CD4-positive, alpha-beta memory T cell (primary cell): ENCODE data around the gene NYNRIN. TPM values are rescaled to one million over a fixed set of nuclear protein-coding genes. Genes with fewer than 3 reads are reported as not detected.
A peak's percentile ranks its signal among the peaks of the same experiment; 100 is the strongest.
"Not testable (repeated sequence)": the region's sequence is repeated elsewhere in the genome, so short reads cannot be mapped to it uniquely, and the experiment has no call there.

ENCODE experiments used
- CTCF ChIA-PET: fragments of 350-600 bp; sonication (Branson Sonifier 250); formaldehyde crosslinking; loops from one replicate; lab custom pipeline; 2021; ENCODE audit warnings: inconsistent platforms; ENCODE audit not compliant: partially characterized antibody; lab: Charles Lee
- POLR2A ChIA-PET: fragments of 350-600 bp; sonication (Branson Sonifier 250); formaldehyde crosslinking; loops from one replicate; lab custom pipeline; 2021; ENCODE audit not compliant: partially characterized antibody; lab: Charles Lee
- DNase-seq, 5 donors: peaks; one replicate each; pipeline versions ENCODE4 v3.0.0 to v3.0.0-alpha.2; 2020 to 2022; ENCODE audit warnings: mixed read lengths in 1 of 5
- H3K27ac ChIP-seq: one replicate; pipeline ENCODE4 v1.7.0; 2013; ENCODE audit warnings: low read depth, low read length
- H3K27me3 ChIP-seq: 2 replicates; pipeline ENCODE4 v1.7.0; 2013; ENCODE audit warnings: mild to moderate bottlenecking, low read length, moderate library complexity; ENCODE audit not compliant: insufficient read depth
- H3K36me3 ChIP-seq: 2 replicates; pipeline ENCODE4 v1.7.0; 2013; ENCODE audit warnings: mild to moderate bottlenecking, low read length, moderate library complexity; ENCODE audit not compliant: insufficient read depth
- H3K4me1 ChIP-seq: 2 replicates; pipeline ENCODE4 v1.7.0; 2013; ENCODE audit warnings: mild to moderate bottlenecking, low read length, moderate library complexity; ENCODE audit not compliant: insufficient read depth
- H3K4me3 ChIP-seq, 2 donors: one replicate each; pipeline ENCODE4 v1.7.0; 2013; ENCODE audit warnings: low read length in 2 of 2, mild to moderate bottlenecking in 1 of 2
- H3K9me3 ChIP-seq, 2 donors: one replicate each; pipeline ENCODE4 v1.7.0; 2013; ENCODE audit warnings: low read length in 2 of 2, control low read depth in 1 of 2; ENCODE audit not compliant: control insufficient read depth in 1 of 2
- H3K27ac Mint-ChIP-seq, 7 donors: one replicate each; pipeline ENCODE4 v1.8.0; 2020 to 2021; ENCODE audit warnings: mixed read lengths in 7 of 7, mild to moderate bottlenecking in 6 of 7, inconsistent platforms in 3 of 7, moderate library complexity in 3 of 7
- H3K27me3 Mint-ChIP-seq, 2 donors: one replicate each; pipeline ENCODE4 v1.8.0; 2020 to 2021; ENCODE audit warnings: mixed read lengths in 2 of 2
- H3K36me3 Mint-ChIP-seq, 2 donors: one replicate each; pipeline ENCODE4 v1.8.0; 2020 to 2021; ENCODE audit warnings: mixed read lengths in 2 of 2, inconsistent platforms in 1 of 2, mild to moderate bottlenecking in 1 of 2
- H3K4me1 Mint-ChIP-seq, 4 donors: one replicate each; pipeline ENCODE4 v1.8.0; 2020 to 2021; ENCODE audit warnings: mixed read lengths in 4 of 4, mild to moderate bottlenecking in 1 of 4
- H3K4me3 Mint-ChIP-seq, 8 donors: one replicate each; pipeline ENCODE4 v1.8.0; 2020 to 2021; ENCODE audit warnings: mixed read lengths in 8 of 8, mild to moderate bottlenecking in 7 of 8, moderate library complexity in 6 of 8, inconsistent platforms in 3 of 8
- H3K9me3 Mint-ChIP-seq, 8 donors: one replicate each; pipeline ENCODE4 v1.8.0; 2020 to 2021; ENCODE audit warnings: mixed read lengths in 8 of 8, mild to moderate bottlenecking in 5 of 8, inconsistent platforms in 3 of 8, moderate library complexity in 1 of 8
- intact Hi-C: fragments of 100-400 bp; cut with micrococcal nuclease; formaldehyde crosslinking; loops from one replicate; pipeline ENCODE4 v1.15.1; 2023
- polyA plus RNA-seq, 2 donors: library from polyadenylated mRNA; unstranded; fragments of 300-500 nt; fragmentation: Illumina TruSeq; gene quantifications; one replicate each; pipeline ENCODE4 v1.2.3, GENCODE V29; 2021
- total RNA-seq, 2 experiments: library from RNA; stranded (reverse); gene quantifications; one replicate each; pipeline ENCODE4 v1.2.3, GENCODE V29; 2021

The NYNRIN gene
- under 1 TPM in 1 of 2 experiments, not detected in 1; 0.32 TPM for total RNA-seq
- under 1 TPM in 1 of 2 donors, not detected in 1; 0.02 TPM for polyA plus RNA-seq

DNA sequence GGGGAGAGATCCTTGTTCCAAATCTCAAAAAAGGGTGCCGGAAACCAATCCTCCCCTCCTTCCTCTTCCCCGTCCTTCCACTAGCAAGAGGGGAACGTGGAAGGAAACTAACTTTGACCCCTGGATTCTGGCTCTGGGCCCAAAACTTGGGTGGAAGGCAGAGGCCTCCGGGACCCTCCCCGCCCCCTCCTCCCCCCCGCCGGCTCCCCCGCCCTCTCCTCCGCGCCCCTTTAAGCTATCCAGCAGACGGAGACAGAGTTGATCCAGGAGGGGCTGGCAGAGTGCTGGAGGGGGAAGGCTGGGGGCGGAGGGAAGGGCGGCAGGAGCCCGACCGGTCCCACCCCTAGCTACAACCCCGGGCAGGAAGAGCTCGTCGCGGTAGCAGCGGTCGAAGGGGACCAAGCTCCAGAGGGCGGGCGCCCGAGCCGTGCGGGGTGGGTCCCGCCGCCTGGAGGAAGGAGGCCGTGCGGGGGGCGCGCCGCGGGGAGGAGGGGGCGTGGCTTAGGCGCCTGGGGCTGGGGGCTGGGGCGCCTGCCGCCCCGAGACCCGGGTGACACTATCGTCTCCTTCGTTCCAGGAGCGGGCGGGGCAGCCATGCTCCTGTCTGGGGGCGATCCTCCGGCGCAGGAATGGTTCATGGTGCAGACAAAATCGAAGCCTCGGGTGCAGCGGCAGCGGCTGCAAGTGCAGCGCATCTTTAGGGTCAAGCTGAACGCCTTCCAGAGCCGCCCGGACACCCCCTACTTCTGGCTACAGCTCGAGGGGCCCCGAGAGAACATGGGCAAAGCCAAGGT lies at the start of gene NYNRIN:
TSS of gene NYNRIN (plus strand) at position 351 of the 794 bp plus-strand sequence. CDS start at position 595, 244 bp downstream.
- H3K27me3 Mint-ChIP-seq = peaks cover 4 to 5% of the 10 kb centered on the region in 2 donors
- H3K4me3 Mint-ChIP-seq = peak within 1 kb of the TSS; percentile 67 to 81 (median 71)
- H3K4me1 Mint-ChIP-seq = peaks cover 4 to 13% (median 6%) of the 10 kb centered on the region in 4 donors
- Histone ChIP-seq H3K36me3 (no peaks in the 10 kb centered on the region), H3K4me1 (peaks cover 9% of the 10 kb centered on the region), H3K9me3 (no peaks in the 10 kb centered on the region), H3K4me3 (peak within 1 kb of the TSS in 1 of 2 donors; percentile 24), H3K27me3 (no peaks in the 10 kb centered on the region), H3K27ac (no peak within 1 kb of the TSS)
- H3K36me3 Mint-ChIP-seq = no peaks in the 10 kb centered on the region
- no peaks in the 10 kb centered on the region for H3K9me3 Mint-ChIP-seq
- peak in 4 of 5 donors; percentile 21 to 32 (median 22) for DNase-seq
- ChIA-PET POLR2A (interaction anchor here (0.7 to 1.4 kb wide), 2 partner anchors 31 to 43 kb away, joined by 3 to 5 read pairs; partner anchors contain the start of genes CBLN3 and KHNYN), CTCF (interaction anchor here (1.5 kb wide), 1 partner anchor 65 kb away, joined by 7 read pairs; no protein-coding TSS in a partner anchor)
- intact Hi-C loops = no loop called here
- H3K27ac Mint-ChIP-seq = peak within 1 kb of the TSS in 2 of 7 donors; percentile 46 to 47

DNA sequence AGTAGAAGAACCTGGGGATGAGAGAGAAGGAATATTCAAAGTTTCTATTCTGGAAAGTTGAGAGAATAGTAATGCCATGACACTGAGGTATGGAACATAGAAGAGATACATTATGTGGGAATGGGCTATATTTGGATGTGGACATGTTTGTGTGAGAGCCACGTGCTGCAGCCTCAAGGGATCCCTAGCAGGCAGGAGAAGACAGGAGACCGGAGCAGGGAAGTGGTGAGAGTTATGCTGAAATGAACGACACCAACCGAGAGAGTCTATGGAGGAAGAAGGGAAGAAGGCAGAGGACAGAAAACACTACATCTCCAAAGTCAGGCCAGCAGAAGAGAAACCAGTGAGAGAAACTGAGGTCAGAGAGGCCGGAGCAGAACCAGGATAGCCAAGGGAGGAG lies 49.1 kb upstream of the NYNRIN start:
- H3K9me3 Mint-ChIP-seq = no peaks in the 10 kb centered on the region
- H3K4me1 Mint-ChIP-seq = no peaks in the 10 kb centered on the region
- Histone ChIP-seq H3K36me3 (no peaks in the 10 kb centered on the region), H3K4me3 (no peak overlapping the region), H3K27ac (no peak overlapping the region), H3K27me3 (peaks cover 3% of the 10 kb centered on the region), H3K9me3 (no peaks in the 10 kb centered on the region), H3K4me1 (no peaks in the 10 kb centered on the region)
- POLR2A ChIA-PET = interaction anchor here (0.7 kb wide), 1 partner anchor 10 kb away, joined by 3 read pairs; the partner anchor contains the start of gene RIPK3
- H3K27ac Mint-ChIP-seq = peak overlapping the region in 1 of 7 donors; percentile 26
- DNase-seq = no peak
- no peak overlapping the region for H3K4me3 Mint-ChIP-seq
- peaks cover 39 to 46% of the 10 kb centered on the region in 2 donors for H3K27me3 Mint-ChIP-seq
- intact Hi-C loops = no loop called here
- H3K36me3 Mint-ChIP-seq = no peaks in the 10 kb centered on the region
- CTCF ChIA-PET = no interaction called here

DNA sequence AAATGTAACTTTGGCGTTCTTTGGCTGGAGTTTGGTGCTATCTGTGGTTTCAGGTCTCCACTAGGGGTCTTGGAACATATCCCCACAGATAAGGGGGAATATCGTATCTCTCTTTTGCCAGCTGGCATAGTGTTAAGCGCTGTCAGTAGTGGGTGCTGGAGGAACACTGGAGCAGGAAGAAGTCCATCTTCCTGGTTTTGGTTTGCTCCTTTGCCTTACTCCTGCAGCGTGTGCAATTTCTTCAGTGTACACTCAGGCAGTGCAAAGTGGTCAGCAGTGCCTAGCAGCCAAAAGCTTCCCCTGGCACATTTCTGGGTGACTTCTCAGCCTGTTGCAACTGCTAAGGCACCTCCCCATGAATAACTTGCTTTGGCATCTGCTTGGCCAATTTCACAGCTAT lies 47.3 kb upstream of the NYNRIN start:
- H3K27me3 ChIP-seq = peaks cover 3% of the 10 kb centered on the region
- no peaks in the 10 kb centered on the region for H3K9me3 ChIP-seq
- Mint-ChIP-seq H3K4me1 (no peaks in the 10 kb centered on the region), H3K9me3 (no peaks in the 10 kb centered on the region), H3K27ac (no peak overlapping the region), H3K27me3 (peaks cover 34 to 37% of the 10 kb centered on the region in 2 donors), H3K4me3 (no peak overlapping the region), H3K36me3 (no peaks in the 10 kb centered on the region)
- intact Hi-C loops = no loop called here
- no peak overlapping the region for H3K27ac ChIP-seq
- H3K36me3 ChIP-seq = no peaks in the 10 kb centered on the region
- no peak overlapping the region for H3K4me3 ChIP-seq
- no peaks in the 10 kb centered on the region for H3K4me1 ChIP-seq
- POLR2A ChIA-PET = no interaction called here
- no peak for DNase-seq
- CTCF ChIA-PET = interaction anchor here (1.7 kb wide), 1 partner anchor 18 kb away, joined by 6 read pairs; no protein-coding TSS in a partner anchor

DNA sequence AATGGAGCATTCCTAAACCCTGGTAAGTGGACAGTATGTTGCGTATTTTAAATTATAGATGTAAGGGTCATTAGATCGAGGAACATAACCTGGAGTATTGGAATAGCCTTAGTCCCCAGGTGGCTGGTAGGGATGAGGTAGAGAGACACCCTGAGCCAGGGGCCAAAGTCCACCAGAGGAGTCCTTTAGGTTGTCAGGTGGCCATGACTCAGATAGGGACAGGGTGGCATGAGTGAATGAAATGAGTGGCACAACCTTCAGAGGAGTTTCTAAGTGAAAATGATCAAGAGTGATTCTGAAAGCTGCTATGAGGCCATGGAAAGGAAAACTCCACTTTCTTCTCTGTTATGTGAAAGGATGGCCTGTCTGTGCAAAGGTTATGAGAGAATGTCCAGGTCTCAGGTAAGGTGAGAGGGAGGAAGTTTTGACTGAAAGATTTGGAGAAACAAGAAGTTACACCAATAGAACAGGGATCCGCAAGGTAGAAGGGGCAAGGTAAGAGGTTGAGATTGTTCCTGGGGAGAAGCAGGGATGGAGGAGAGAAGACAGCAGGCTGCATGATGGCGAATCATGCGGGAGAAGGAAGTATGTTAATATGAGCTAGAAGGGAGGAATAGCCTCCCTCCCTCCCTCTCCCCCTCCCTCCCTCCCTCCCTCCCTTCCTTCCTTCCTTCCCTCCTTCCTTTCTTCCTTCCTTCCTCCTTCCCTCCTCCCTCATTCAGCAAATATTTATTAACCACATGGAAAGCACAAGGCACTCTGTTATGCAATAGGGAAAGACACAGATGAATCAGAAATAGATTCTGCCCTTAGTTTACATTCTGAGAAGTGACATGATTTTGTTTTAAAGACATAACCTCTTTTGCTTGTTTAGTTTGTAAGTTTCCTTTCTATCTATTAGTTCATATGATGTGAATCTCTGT lies 45.0 kb upstream of the NYNRIN start:
- POLR2A ChIA-PET = interaction anchor here (0.6 kb wide), 1 partner anchor 76 kb away, joined by 3 read pairs; the partner anchor contains the start of genes CBLN3 and KHNYN
- Mint-ChIP-seq H3K27ac (no peak overlapping the region), H3K4me1 (no peaks in the 10 kb centered on the region), H3K27me3 (peaks cover 34 to 36% of the 10 kb centered on the region in 2 donors), H3K9me3 (no peaks in the 10 kb centered on the region), H3K4me3 (no peak overlapping the region), H3K36me3 (no peaks in the 10 kb centered on the region)
- CTCF ChIA-PET = interaction anchor here (1.3 kb wide), 1 partner anchor 77 kb away, joined by 3 read pairs; no protein-coding TSS in a partner anchor
- no peaks in the 10 kb centered on the region for H3K9me3 ChIP-seq
- no peak for DNase-seq
- peaks cover 8% of the 10 kb centered on the region for H3K27me3 ChIP-seq
- H3K27ac ChIP-seq = no peak overlapping the region
- no peaks in the 10 kb centered on the region for H3K4me1 ChIP-seq
- no peak overlapping the region for H3K4me3 ChIP-seq
- H3K36me3 ChIP-seq = no peaks in the 10 kb centered on the region
- intact Hi-C loops = no loop called here

DNA sequence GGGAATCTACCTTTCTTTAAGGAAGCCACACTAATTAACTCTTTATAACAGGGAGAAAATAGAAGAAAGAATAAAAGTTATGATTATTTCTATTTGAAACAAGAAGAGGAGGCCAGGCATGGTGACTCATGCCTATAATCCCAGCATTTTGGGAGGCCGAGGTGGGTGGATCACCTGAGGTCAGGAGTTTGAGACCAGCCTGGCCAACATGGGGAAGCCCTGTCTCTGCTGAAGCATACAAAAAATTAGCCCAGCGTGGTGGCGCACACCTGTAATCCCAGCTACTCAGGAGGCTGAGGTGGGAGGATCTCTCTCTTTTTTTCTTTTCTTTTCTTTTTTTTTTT lies 44.3 kb upstream of the NYNRIN start:
- POLR2A ChIA-PET = not testable (repeated sequence)

DNA sequence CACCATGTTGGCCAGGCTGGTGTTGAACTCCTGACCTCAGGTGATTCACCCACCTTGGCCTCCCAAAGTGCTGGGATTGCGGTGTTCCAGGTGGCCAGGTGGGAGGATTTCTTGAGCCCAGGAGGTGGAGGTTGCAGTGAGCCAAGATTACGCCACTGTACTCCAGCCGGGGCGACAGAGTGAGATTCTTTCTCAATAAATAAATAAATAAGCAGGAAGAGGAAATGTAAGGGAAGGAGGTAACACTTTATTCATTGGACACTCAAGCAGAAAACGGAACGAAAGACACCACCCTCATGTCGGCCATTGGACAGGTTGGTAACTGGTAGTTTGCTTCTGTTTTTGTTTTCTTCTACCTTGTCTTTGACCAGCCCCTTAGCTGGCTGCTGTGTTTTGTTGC lies 43.8 kb upstream of the NYNRIN start:
- Mint-ChIP-seq H3K27ac (no peak overlapping the region), H3K27me3 (peaks cover 29% of the 10 kb centered on the region in 2 donors), H3K4me1 (no peaks in the 10 kb centered on the region), H3K9me3 (peaks cover 0 to 6% (median 2%) of the 10 kb centered on the region in 8 donors), H3K36me3 (no peaks in the 10 kb centered on the region), H3K4me3 (no peak overlapping the region)
- DNase-seq = no peak
- H3K27me3 ChIP-seq = peaks cover 8% of the 10 kb centered on the region
- H3K36me3 ChIP-seq = no peaks in the 10 kb centered on the region
- H3K4me1 ChIP-seq = no peaks in the 10 kb centered on the region
- H3K27ac ChIP-seq = no peak overlapping the region
- no peak overlapping the region for H3K4me3 ChIP-seq
- intact Hi-C loops = no loop called here
- ChIA-PET CTCF (interaction anchor here (0.7 kb wide), 1 partner anchor 120 kb away, joined by 3 read pairs; no protein-coding TSS in a partner anchor), POLR2A (no interaction called here)
- H3K9me3 ChIP-seq = no peaks in the 10 kb centered on the region

More for the DNA sequence above, 44.3 kb upstream of the NYNRIN start:
- H3K9me3 ChIP-seq, H3K4me3 ChIP-seq, H3K9me3 Mint-ChIP-seq, H3K4me3 Mint-ChIP-seq, H3K36me3 ChIP-seq, intact Hi-C loops, H3K4me1 Mint-ChIP-seq, DNase-seq, H3K27ac ChIP-seq, H3K4me1 ChIP-seq, H3K27me3 ChIP-seq, H3K36me3 Mint-ChIP-seq, H3K27ac Mint-ChIP-seq: not testable (repeated sequence)
- H3K27me3 Mint-ChIP-seq = peaks cover 33 to 34% of the 10 kb centered on the region in 2 donors
- CTCF ChIA-PET = interaction anchor here (0.7 kb wide), 1 partner anchor 121 kb away, joined by 3 read pairs; no protein-coding TSS in a partner anchor
